Activated CD4-positive, alpha-beta T cell treated with anti-CD3 and anti-CD28 coated beads, Interleukin-2, amount 10 ng/mL, durations not matched to agents 7 days and 5 days (primary cell): ENCODE data around the gene R3HDM2. TPM values are rescaled to one million over a fixed set of nuclear protein-coding genes. Genes with fewer than 3 reads are reported as not detected.

Experiments used
- CTCF ChIA-PET: fragments of 350-600 bp; sonication (Branson Sonifier 250); formaldehyde crosslinking; loops from one replicate; lab custom pipeline; 2021; ENCODE audit warnings: antibody characterized with exemption; lab: Charles Lee
- POLR2A ChIA-PET: fragments of 350-600 bp; sonication (Branson Sonifier 250); formaldehyde crosslinking; loops from one replicate; lab custom pipeline; 2021; ENCODE audit warnings: antibody characterized with exemption; lab: Charles Lee
- DNase-seq: peaks from one replicate; pipeline ENCODE4 v3.0.0-alpha.2; 2020
- H3K27ac Mint-ChIP-seq: one replicate; pipeline ENCODE4 v1.8.0; 2021; ENCODE audit warnings: mild to moderate bottlenecking, moderate library complexity, mixed read lengths
- H3K27me3 Mint-ChIP-seq: one replicate; pipeline ENCODE4 v1.8.0; 2021; ENCODE audit warnings: mixed read lengths
- H3K36me3 Mint-ChIP-seq: one replicate; pipeline ENCODE4 v1.8.0; 2021; ENCODE audit warnings: low read depth, mixed read lengths
- H3K4me1 Mint-ChIP-seq: one replicate; pipeline ENCODE4 v1.8.0; 2021; ENCODE audit warnings: mixed read lengths
- H3K4me3 Mint-ChIP-seq: one replicate; pipeline ENCODE4 v1.8.0; 2021; ENCODE audit warnings: mild to moderate bottlenecking, moderate library complexity, mixed read lengths
- H3K9me3 Mint-ChIP-seq: one replicate; pipeline ENCODE4 v1.8.0; 2021; ENCODE audit warnings: mixed read lengths
- total RNA-seq, 2 experiments: library from RNA; stranded (reverse); gene quantifications; one replicate each; pipeline ENCODE4 v1.2.3, GENCODE V29; 2021

R3HDM2 gene
- total RNA-seq, 2 experiments from 2014 or later, result 71.6 to 74.5 TPM

- ChIA-PET CTCF (interaction anchor here (0.5 to 5.0 kb wide), 14 partner anchors 12 to 226 kb away, joined by 3 to 31 read pairs (median 4); partner anchors contain the start of genes B4GALNT1 and SHMT2), POLR2A (interaction anchor here (0.6 kb wide), 1 partner anchor 140 kb away, joined by 11 read pairs; no protein-coding TSS in a partner anchor)
- Mint-ChIP-seq H3K36me3 (no peaks in the 10 kb centered on the region), H3K9me3 (no peaks in the 10 kb centered on the region), H3K4me3 (peak overlapping the region; percentile 35), H3K27ac (peak overlapping the region; percentile 14), H3K4me1 (peaks cover 31% of the 10 kb centered on the region), H3K27me3 (peaks cover 6% of the 10 kb centered on the region)
- no peak for DNase-seq
Measured at GRCh38 chr12:57455374-57456144, 24.7 kb upstream of the R3HDM2 start.

GRCh38 chr12:57454566-57455373 lies 23.9 kb upstream of the R3HDM2 start, which contains the start of gene INHBE:
Gene INHBE, plus strand, starts transcription at chr12:57455307. Its CDS starts 230 bp downstream, at chr12:57455537.
- Mint-ChIP-seq H3K4me3 (peak within 1 kb of the TSS; percentile 35), H3K4me1 (peaks cover 26% of the 10 kb centered on the region), H3K27me3 (peaks cover 1% of the 10 kb centered on the region), H3K9me3 (no peaks in the 10 kb centered on the region), H3K36me3 (no peaks in the 10 kb centered on the region), H3K27ac (peak within 1 kb of the TSS; percentile 14)
- ChIA-PET POLR2A (interaction anchor here (0.6 kb wide), 1 partner anchor 140 kb away, joined by 11 read pairs; no protein-coding TSS in a partner anchor), CTCF (interaction anchor here (0.8 to 5.0 kb wide), 11 partner anchors 8 to 225 kb away, joined by 3 to 31 read pairs (median 10); partner anchors contain the start of genes INHBC and SHMT2)
- DNase-seq, result no peak

- ChIA-PET CTCF (interaction anchor here (1.1 to 5.0 kb wide), 9 partner anchors 8 to 224 kb away, joined by 3 to 31 read pairs (median 12); partner anchors contain the start of genes INHBC and SHMT2), POLR2A (no interaction called here)
- peaks cover 21% of the 10 kb centered on the region for H3K4me1 Mint-ChIP-seq
- H3K36me3 Mint-ChIP-seq, result no peaks in the 10 kb centered on the region
- no peaks in the 10 kb centered on the region for H3K9me3 Mint-ChIP-seq
- no peak overlapping the region for H3K4me3 Mint-ChIP-seq
- DNase-seq, result no peak
- no peaks in the 10 kb centered on the region for H3K27me3 Mint-ChIP-seq
- no peak overlapping the region for H3K27ac Mint-ChIP-seq
Measured at GRCh38 chr12:57454213-57454565, 23.3 kb upstream of the R3HDM2 start.

GRCh38 chr12:57452937-57453509 lies 22.2 kb upstream of the R3HDM2 start:
- H3K9me3 Mint-ChIP-seq, result no peaks in the 10 kb centered on the region
- H3K4me1 Mint-ChIP-seq, result peaks cover 11% of the 10 kb centered on the region
- no peak overlapping the region for H3K4me3 Mint-ChIP-seq
- no peak overlapping the region for H3K27ac Mint-ChIP-seq
- ChIA-PET CTCF (interaction anchor here (0.6 to 5.0 kb wide), 30 partner anchors 9 to 290 kb away, joined by 3 to 31 read pairs (median 4); partner anchors contain the start of genes ARHGAP9, INHBC and SHMT2), POLR2A (no interaction called here)
- DNase-seq, result peak; percentile 59
- no peaks in the 10 kb centered on the region for H3K36me3 Mint-ChIP-seq
- no peaks in the 10 kb centered on the region for H3K27me3 Mint-ChIP-seq

GRCh38 chr12:57452181-57452936 lies 21.5 kb upstream of the R3HDM2 start:
- ChIA-PET CTCF (interaction anchor here (0.6 to 5.0 kb wide), 31 partner anchors 9 to 328 kb away, joined by 3 to 31 read pairs (median 4); partner anchors contain the start of genes ARHGAP9, INHBC and SHMT2), POLR2A (no interaction called here)
- DNase-seq, result no peak
- H3K9me3 Mint-ChIP-seq, result no peaks in the 10 kb centered on the region
- H3K36me3 Mint-ChIP-seq, result no peaks in the 10 kb centered on the region
- no peak overlapping the region for H3K4me3 Mint-ChIP-seq
- H3K27me3 Mint-ChIP-seq, result no peaks in the 10 kb centered on the region
- peaks cover 11% of the 10 kb centered on the region for H3K4me1 Mint-ChIP-seq
- no peak overlapping the region for H3K27ac Mint-ChIP-seq

- Mint-ChIP-seq H3K27ac (no peak overlapping the region), H3K27me3 (no peaks in the 10 kb centered on the region), H3K4me3 (no peak overlapping the region), H3K9me3 (no peaks in the 10 kb centered on the region), H3K36me3 (no peaks in the 10 kb centered on the region), H3K4me1 (peaks cover 11% of the 10 kb centered on the region)
- DNase-seq, result no peak
- POLR2A ChIA-PET, result no interaction called here
- CTCF ChIA-PET, result interaction anchor here (0.9 to 3.5 kb wide), 9 partner anchors 11 to 292 kb away, joined by 3 to 27 read pairs (median 5); partner anchors contain the start of gene INHBC
Measured at GRCh38 chr12:57451233-57451778, 20.5 kb upstream of the R3HDM2 start.

- no peak for DNase-seq
- POLR2A ChIA-PET, result no interaction called here
- CTCF ChIA-PET, result interaction anchor here (0.6 to 1.3 kb wide), 6 partner anchors 9 to 235 kb away, joined by 3 to 10 read pairs (median 4); partner anchors contain the start of gene GLI1
- Mint-ChIP-seq H3K27me3 (no peaks in the 10 kb centered on the region), H3K4me1 (no peaks in the 10 kb centered on the region), H3K4me3 (no peak overlapping the region), H3K27ac (no peak overlapping the region), H3K9me3 (no peaks in the 10 kb centered on the region), H3K36me3 (no peaks in the 10 kb centered on the region)
Measured at GRCh38 chr12:57450057-57450456, 19.2 kb upstream of the R3HDM2 start.

GRCh38 chr12:57449375-57449774 lies 18.5 kb upstream of the R3HDM2 start:
- no peak for DNase-seq
- ChIA-PET POLR2A (no interaction called here), CTCF (interaction anchor here (0.6 kb wide), 2 partner anchors 142 to 418 kb away, joined by 3 read pairs; no protein-coding TSS in a partner anchor)
- H3K4me3 Mint-ChIP-seq, result no peak overlapping the region
- no peaks in the 10 kb centered on the region for H3K36me3 Mint-ChIP-seq
- no peak overlapping the region for H3K27ac Mint-ChIP-seq
- H3K27me3 Mint-ChIP-seq, result no peaks in the 10 kb centered on the region
- H3K4me1 Mint-ChIP-seq, result no peaks in the 10 kb centered on the region
- no peaks in the 10 kb centered on the region for H3K9me3 Mint-ChIP-seq

- Mint-ChIP-seq H3K36me3 (no peaks in the 10 kb centered on the region), H3K9me3 (no peaks in the 10 kb centered on the region), H3K4me1 (no peaks in the 10 kb centered on the region), H3K27ac (no peak overlapping the region), H3K27me3 (no peaks in the 10 kb centered on the region), H3K4me3 (no peak overlapping the region)
- no peak for DNase-seq
- ChIA-PET POLR2A (no interaction called here), CTCF (interaction anchor here (0.7 to 3.0 kb wide), 4 partner anchors 10 to 34 kb away, joined by 3 to 12 read pairs (median 3); no protein-coding TSS in a partner anchor)
Measured at GRCh38 chr12:57448669-57449068, 17.8 kb upstream of the R3HDM2 start.

- no peak overlapping the region for H3K27ac Mint-ChIP-seq
- ChIA-PET POLR2A (no interaction called here), CTCF (interaction anchor here (3.0 kb wide), 1 partner anchor 12 kb away, joined by 12 read pairs; no protein-coding TSS in a partner anchor)
- no peaks in the 10 kb centered on the region for H3K36me3 Mint-ChIP-seq
- H3K4me1 Mint-ChIP-seq, result no peaks in the 10 kb centered on the region
- H3K4me3 Mint-ChIP-seq, result no peak overlapping the region
- no peaks in the 10 kb centered on the region for H3K27me3 Mint-ChIP-seq
- H3K9me3 Mint-ChIP-seq, result peaks cover 3% of the 10 kb centered on the region
- DNase-seq, result no peak
Measured at GRCh38 chr12:57446292-57446960, 15.6 kb upstream of the R3HDM2 start.

GRCh38 chr12:57444744-57445143 lies 13.9 kb upstream of the R3HDM2 start:
- POLR2A ChIA-PET, result no interaction called here
- CTCF ChIA-PET, result interaction anchor here (1.7 to 4.2 kb wide), 3 partner anchors 10 to 14 kb away, joined by 3 to 31 read pairs (median 15); partner anchors contain the start of genes GLI1 and INHBE
- Mint-ChIP-seq H3K4me1 (no peaks in the 10 kb centered on the region), H3K27ac (no peak overlapping the region), H3K36me3 (peaks cover 3% of the 10 kb centered on the region), H3K27me3 (peaks cover 7% of the 10 kb centered on the region), H3K9me3 (peaks cover 7% of the 10 kb centered on the region), H3K4me3 (no peak overlapping the region)
- DNase-seq, result no peak
